AG09309 (cell line): Measurements from ENCODE around the gene LFNG.

Experiments
- DNase-seq: peaks from one replicate; pipeline ENCODE4 v3.0.0-alpha.2; 2010; ENCODE audit warnings: low read depth
- H3K4me3 ChIP-seq: 2 replicates; pipeline ENCODE4 v1.5.1; 2011; ENCODE audit warnings: mild to moderate bottlenecking, low read depth, low read length, moderate library complexity; ENCODE audit not compliant: control insufficient read depth
- TF ChIP-seq, protein P1 (sequence below): IDR thresholded peaks from 2 replicates; pipeline ENCODE4 v1.5.1; 2011; ENCODE audit warnings: mild to moderate bottlenecking, low read depth, low read length, inconsistent platforms; ENCODE audit not compliant: insufficient read depth, control insufficient read depth; ENCODE audit errors: missing control alignments

The LFNG gene

GRCh38 chr7:2570021-2570420 lies 50.4 kb downstream of the LFNG start:
- DNase-seq, result no peak
- TF ChIP-seq, protein P1, sequence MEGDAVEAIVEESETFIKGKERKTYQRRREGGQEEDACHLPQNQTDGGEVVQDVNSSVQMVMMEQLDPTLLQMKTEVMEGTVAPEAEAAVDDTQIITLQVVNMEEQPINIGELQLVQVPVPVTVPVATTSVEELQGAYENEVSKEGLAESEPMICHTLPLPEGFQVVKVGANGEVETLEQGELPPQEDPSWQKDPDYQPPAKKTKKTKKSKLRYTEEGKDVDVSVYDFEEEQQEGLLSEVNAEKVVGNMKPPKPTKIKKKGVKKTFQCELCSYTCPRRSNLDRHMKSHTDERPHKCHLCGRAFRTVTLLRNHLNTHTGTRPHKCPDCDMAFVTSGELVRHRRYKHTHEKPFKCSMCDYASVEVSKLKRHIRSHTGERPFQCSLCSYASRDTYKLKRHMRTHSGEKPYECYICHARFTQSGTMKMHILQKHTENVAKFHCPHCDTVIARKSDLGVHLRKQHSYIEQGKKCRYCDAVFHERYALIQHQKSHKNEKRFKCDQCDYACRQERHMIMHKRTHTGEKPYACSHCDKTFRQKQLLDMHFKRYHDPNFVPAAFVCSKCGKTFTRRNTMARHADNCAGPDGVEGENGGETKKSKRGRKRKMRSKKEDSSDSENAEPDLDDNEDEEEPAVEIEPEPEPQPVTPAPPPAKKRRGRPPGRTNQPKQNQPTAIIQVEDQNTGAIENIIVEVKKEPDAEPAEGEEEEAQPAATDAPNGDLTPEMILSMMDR, result no peak
- H3K4me3 ChIP-seq, result no peak overlapping the region

DNA sequence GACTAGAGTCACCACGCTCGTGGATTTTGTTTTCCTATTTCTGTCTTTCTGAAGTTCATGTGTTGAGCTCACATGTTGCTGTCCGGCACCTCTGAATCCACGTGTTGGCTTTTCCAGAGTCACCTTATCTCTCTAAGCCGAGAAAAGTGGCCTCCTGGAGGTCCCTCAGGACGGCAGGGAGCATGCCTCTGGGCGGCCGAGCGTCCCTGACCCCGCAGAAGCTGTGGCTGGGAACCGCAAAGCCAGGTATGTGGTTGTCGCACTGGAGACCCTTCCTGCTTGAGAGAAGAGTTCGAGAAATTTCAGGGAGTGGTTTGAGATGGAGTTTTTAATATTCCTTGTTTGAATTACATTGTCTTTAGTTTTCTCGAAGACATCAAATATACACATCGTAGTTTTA lies 51.8 kb downstream of the LFNG start:
- TF ChIP-seq, protein P1, result no peak
- no peak overlapping the region for H3K4me3 ChIP-seq
- no peak for DNase-seq

DNA sequence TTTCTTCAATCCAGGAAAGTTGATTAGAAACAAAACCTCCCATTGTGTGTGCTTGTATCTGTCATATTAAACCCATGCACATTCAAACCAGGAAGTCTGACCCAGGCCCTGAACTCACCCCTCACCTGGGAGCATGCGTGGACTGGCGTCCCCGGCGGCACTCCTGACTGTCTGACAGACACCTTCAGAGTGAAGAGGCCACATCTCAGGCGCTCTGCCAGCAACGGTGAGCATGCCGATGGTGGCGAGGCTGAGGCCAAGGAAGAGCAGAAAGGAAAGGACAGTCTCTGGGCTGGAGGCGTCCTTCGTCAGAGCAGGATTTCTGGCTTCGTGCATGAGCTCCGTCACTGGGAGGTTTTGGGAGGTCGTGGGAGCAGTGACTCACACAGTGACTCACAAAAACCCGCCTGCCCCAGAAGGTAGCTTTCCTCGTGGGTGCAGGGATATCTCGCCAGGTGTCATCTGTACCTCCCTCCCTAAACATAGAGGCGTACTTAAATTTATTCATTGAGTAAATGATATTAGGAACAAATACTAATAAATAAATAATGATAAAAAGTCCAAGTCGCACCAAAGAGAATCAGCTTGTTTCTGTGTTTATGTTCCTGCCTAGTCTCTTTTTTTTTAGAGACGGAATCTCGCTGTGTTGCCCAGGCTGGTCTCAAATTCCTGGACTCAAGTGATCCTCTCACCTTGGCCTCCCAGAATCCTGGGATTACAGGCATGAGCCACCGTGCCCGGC lies 52.7 kb downstream of the LFNG start:
- no peak overlapping the region for H3K4me3 ChIP-seq
- TF ChIP-seq, protein P1, result no peak
- no peak for DNase-seq

GRCh38 chr7:2573761-2574160 lies 54.2 kb downstream of the LFNG start:
- TF ChIP-seq, protein P1, result no peak
- DNase-seq, result no peak
- no peak overlapping the region for H3K4me3 ChIP-seq

DNA sequence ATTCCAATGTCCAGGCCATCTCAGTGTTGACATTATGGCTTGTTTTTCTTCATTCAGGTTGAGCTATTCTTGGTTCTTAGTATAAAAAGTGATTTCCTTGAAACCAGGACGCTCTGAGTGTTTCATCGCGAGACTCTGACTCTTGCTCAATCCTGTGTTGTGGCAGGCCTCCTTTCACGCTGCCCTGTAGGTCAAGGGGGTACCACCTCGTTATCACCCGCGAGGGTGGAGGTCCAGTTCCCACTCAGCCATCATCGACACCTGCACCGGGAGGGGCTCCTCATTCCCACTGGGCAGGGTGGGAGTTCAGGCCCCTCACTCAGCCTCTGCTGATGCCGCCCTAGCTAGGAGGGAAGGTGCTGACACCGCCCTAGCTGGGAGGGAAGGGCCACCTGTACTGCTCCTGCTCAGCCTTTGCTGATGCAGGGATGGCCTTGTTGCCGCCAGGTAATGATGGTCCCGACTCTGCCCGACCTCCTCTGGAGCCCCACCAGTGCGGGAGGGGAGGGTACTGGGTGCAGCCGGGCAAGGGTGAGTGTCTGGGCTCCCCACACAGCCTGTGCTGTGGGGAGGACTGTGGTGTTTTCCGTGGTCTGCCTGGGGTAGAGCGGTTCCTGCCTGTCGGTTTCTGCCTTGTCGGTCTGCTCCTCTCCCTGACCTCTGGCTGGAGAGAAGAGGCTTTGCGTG lies 55.6 kb downstream of the LFNG start:
- TF ChIP-seq, protein P1, result no peak
- H3K4me3 ChIP-seq, result no peak overlapping the region
- DNase-seq, result no peak

DNA sequence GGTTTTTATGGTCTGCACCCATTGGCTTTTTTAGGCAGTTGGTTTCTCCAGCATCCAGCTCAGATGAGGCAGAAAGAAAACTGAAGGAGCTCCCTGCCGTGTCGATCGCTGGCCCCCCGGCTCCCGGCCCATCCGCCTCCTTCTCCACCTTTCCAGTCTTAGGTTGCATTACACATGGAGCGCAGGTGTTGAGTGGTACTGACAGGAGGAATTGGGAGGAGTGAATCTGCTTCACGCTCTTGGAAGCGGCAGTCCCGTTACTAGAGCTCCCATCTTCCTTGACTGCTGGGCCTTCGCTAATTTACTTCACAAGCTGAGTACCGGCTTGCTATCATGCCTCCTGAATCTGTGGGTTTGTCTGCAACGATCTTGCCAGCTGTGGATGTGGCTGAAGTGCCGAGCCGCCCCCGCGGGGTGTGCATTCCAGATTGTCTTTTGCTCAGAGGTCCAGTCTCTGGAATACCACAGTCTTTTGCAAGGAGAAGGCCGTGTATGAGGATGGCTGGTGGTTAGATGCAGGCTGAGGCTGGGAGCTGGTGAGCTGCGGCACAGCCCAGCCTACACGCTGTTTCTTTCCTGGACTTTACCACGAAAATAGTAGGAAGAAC lies 56.3 kb downstream of the LFNG start:
- TF ChIP-seq, protein P1, result no peak
- H3K4me3 ChIP-seq, result no peak overlapping the region
- no peak for DNase-seq
